Measurements from ENCODE around the gene GPC4. TPM values are rescaled to one million over a fixed set of nuclear protein-coding genes. Genes with fewer than 3 reads are reported as not detected.

GPC4 gene
- total RNA-seq, 1 donor from 2014 or later: 7.1 TPM

DNA sequence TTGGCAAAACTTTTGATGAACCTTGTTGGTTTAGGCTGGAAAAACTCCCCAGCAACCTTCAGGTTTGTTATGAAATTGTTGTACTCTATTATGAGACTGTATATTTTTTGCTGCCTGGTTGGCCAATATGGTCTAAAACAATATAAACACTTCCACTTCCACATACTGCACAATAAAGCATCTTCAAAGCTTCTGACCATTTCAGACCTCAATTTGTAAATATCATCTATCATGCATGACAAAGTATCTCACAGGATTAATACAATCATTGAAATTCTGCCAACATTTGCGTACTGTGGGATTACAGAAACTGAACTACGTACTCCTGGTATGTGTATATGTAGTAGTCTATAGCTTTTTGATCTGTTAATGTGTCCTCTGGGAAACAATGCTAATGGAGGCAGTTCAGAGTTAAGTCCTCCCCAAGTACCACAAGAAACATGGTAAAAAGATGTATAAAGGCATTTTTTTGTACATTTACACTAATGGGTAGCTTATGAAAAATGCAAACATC, 40.4 kb downstream of the GPC4 start:
- Histone ChIP-seq H3K36me3 (no peaks in the 10 kb centered on the region), H3K27me3 (ENCODE audit: low read depth) (no peaks in the 10 kb centered on the region), H3K4me1 (peaks cover 3% of the 10 kb centered on the region), H3K9me3 (replicated peaks) (no peaks in the 10 kb centered on the region), H3K27ac (replicated peaks) (no peak overlapping the region), H3K4me3 (no peak overlapping the region)
- no peak for DNase-seq
- TF ChIP-seq CTCF (IDR thresholded peaks at IDR 0.05; ENCODE audit: borderline replicate concordance): no peak
- intact Hi-C loops (cut with micrococcal nuclease): no loop called here

DNA sequence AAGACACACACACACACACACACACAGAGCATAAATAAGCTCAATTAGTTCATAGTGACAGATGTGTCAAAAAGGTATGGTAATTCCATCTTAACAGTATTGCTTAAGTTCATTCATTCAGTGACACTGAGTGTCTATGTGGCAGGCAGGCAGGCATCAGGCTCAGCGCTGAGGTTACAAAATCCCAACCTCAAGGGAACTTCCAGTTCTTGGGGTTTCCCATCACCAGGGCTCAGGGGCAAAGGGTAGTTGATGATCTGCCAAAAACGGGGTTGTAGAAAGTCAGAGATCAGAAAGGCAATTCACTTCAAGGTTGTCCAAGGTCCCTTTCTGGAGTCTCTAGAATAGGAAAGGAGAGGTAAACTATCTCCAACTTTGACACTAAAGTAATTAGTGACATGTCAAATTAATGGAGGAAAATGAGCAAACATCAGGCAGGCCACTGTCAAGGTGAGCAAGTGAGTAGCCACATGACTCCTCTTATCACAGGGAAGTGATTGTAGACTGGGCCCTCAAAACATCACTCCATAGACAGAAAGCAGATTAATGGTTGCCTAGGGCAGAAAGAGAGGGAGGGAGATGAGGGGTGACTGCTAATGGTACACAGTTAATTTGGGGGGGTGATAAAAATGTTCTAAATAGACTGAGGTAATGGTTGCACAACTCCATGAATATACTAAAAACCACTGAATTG, 41.8 kb downstream of the GPC4 start:
- intact Hi-C loops (cut with micrococcal nuclease): no loop called here

GRCh38 chrX:133370696-133371275, 44.5 kb downstream of the GPC4 start:
- Histone ChIP-seq H3K4me1 (no peaks in the 10 kb centered on the region), H3K27me3 (ENCODE audit: low read depth) (no peaks in the 10 kb centered on the region), H3K27ac (replicated peaks) (no peak overlapping the region), H3K36me3 (no peaks in the 10 kb centered on the region), H3K9me3 (replicated peaks) (no peaks in the 10 kb centered on the region), H3K4me3 (no peak overlapping the region)
- no peak for TF ChIP-seq CTCF (IDR thresholded peaks at IDR 0.05; ENCODE audit: borderline replicate concordance)
- intact Hi-C loops (cut with micrococcal nuclease): no loop called here
- no peak for DNase-seq

More for the DNA sequence above, 41.8 kb downstream of the GPC4 start:
- DNase-seq: no peak
- Histone ChIP-seq H3K27ac (replicated peaks) (no peak overlapping the region), H3K36me3 (no peaks in the 10 kb centered on the region), H3K4me1 (peaks cover 3% of the 10 kb centered on the region), H3K4me3 (no peak overlapping the region), H3K9me3 (replicated peaks) (no peaks in the 10 kb centered on the region), H3K27me3 (ENCODE audit: low read depth) (no peaks in the 10 kb centered on the region)
- TF ChIP-seq CTCF (IDR thresholded peaks at IDR 0.05; ENCODE audit: borderline replicate concordance): no peak

- no peaks in the 10 kb centered on the region for H3K36me3 ChIP-seq
- no peak for TF ChIP-seq CTCF (IDR thresholded peaks at IDR 0.05; ENCODE audit: borderline replicate concordance)
- no peak overlapping the region for H3K4me3 ChIP-seq
- no peaks in the 10 kb centered on the region for H3K4me1 ChIP-seq
- DNase-seq: no peak
- no peak overlapping the region for H3K27ac ChIP-seq (replicated peaks)
- H3K9me3 ChIP-seq (replicated peaks): no peaks in the 10 kb centered on the region
- intact Hi-C loops (cut with micrococcal nuclease): no loop called here
- no peaks in the 10 kb centered on the region for H3K27me3 ChIP-seq (ENCODE audit: low read depth)
Observed at GRCh38 chrX:133369065-133369464, 46.2 kb downstream of the GPC4 start.

DNA sequence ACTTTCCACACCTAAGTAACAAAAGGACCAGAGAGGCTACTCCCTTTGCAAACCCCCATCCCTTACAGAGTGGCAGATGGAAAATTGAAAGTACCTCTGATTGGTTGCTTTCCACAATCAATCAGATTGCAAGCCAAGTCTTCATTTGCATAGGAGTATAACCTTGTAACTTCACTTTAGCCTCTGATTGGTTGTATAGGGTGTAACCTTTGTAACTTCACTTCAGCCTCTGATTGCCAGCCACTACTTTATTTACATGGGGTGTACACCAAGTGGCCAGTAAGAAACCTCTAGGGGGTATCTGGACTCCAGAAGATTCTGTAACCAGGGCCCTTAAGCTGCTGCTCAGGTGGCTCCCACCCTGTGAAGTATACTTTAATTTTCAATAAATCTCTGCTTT, 48.6 kb downstream of the GPC4 start:
- DNase-seq: no peak
- Histone ChIP-seq H3K4me3 (no peak overlapping the region), H3K27me3 (ENCODE audit: low read depth) (no peaks in the 10 kb centered on the region), H3K36me3 (no peaks in the 10 kb centered on the region), H3K4me1 (no peaks in the 10 kb centered on the region), H3K27ac (replicated peaks) (no peak overlapping the region), H3K9me3 (replicated peaks) (no peaks in the 10 kb centered on the region)
- intact Hi-C loops (cut with micrococcal nuclease): no loop called here
- TF ChIP-seq CTCF (IDR thresholded peaks at IDR 0.05; ENCODE audit: borderline replicate concordance): no peak

All from left ventricle myocardium inferior (tissue), 1 donor.